8988T (cell line): Measurements from ENCODE around the gene PTPRJ.

Experiments used
- DNase-seq: peaks from one replicate; pipeline ENCODE4 v3.0.0; 2011

The PTPRJ gene

DNA sequence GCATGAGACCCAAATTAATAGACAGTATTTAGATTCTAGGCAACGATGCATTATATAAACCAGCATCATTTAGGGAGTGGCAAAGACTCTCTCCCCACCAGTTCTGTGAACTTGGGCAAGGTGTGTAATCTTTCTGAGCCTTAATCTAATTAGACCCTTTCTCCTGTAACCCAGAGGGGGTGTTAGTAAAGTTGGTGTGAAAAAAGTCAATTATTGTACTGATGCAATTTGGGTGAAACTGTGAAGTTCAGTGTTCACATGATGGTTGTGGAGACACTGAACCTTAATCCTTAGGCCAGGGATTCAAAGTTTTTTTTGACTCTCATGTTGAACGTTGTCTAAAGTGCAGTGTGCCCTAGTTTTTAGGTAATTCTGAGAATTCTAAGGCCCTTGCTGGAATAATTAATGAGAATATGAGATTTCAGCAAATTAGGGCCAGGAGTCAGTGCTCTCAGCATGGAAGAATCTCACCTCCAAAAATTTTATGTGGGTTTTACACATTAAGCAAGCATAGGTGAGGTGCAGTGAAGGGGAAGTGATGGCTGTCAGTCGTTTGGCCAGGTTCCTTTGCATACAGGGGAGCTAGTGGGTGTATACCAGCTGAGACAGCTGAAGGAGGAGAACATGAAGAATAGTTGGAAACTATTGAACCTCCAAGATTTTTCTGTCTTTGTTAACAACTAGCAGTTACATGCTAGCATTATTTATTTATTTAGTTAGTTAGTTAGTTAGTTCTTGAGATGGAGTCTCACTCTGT, 94.2 kb downstream of the PTPRJ start:
- no peak for DNase-seq

- no peak for DNase-seq
These were observed 95.3 kb downstream of the PTPRJ start for GRCh38 chr11:48075637-48076036.

DNA sequence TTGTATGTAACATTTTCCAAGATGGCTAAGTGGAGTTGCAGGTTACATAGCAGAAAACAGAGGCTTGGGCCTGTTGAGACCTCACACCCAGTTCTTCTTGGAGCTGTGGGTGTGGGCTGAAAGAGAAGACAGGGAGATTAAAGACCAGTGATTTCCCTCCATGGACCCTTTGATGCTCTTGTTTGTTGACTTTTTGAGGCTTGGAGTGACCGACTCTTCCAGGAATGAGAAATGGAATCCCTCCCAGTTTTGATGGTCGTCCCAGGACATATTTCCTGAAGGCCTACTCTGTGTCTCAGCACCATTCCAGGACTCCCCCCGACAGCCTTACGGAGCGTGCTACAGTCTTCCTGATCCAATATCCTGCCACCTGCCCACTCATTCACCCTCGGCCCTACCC, 96.9 kb downstream of the PTPRJ start:
- DNase-seq: no peak

- no peak for DNase-seq
These were observed 98.3 kb downstream of the PTPRJ start for GRCh38 chr11:48078689-48079088.

DNA sequence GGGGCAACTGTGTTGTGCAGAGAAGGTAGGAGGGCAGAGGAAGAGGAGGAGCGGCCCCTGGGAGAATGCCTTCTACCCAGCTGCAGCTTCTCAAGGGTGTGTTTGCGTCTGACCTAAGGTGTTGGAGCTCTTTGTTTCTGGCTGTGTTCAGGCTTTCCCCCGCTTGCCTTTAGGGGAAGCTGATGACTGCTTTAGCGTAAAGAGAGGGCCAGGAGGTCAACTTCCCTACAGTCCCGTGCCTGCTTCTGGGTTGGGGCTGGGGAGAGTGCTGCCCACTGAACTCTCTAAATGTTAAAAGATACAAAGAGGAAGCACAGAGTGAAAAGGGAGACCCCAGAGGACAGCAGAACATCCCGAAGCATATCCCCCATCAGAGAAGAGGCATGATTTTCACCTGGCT, 99.2 kb downstream of the PTPRJ start:
- no peak for DNase-seq

DNA sequence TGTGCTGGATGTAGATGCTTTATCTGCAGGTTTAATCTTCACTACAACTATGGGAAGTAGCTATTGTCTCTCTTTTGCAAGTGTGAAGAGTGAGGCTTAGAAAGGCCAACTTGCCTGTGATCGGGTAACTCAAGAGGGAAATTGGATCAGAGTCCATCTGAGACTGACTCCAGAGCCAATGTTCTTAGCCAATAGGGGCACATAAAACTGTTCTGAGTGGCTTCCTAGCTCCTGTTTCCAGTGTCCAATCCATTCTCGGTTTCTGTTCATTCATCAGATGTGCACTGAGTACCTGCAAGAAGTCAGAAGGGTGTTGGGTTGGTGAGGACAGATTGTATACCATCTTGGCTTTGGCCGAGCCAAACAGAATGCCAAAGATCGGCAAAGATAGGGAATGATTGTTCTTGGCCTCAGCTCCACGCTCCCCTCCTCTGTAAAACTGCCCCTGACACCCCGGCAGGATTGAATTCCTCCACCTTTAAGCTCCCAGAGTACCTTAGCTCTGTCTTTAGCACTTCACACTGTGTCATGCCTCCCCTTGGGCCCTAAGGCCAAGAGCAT, 100.0 kb downstream of the PTPRJ start:
- DNase-seq: no peak

- DNase-seq: peak; percentile 50
These were observed 101.0 kb downstream of the PTPRJ start for GRCh38 chr11:48081151-48082010.

GRCh38 chr11:48082771-48083170, 102.4 kb downstream of the PTPRJ start:
- DNase-seq: no peak

DNA sequence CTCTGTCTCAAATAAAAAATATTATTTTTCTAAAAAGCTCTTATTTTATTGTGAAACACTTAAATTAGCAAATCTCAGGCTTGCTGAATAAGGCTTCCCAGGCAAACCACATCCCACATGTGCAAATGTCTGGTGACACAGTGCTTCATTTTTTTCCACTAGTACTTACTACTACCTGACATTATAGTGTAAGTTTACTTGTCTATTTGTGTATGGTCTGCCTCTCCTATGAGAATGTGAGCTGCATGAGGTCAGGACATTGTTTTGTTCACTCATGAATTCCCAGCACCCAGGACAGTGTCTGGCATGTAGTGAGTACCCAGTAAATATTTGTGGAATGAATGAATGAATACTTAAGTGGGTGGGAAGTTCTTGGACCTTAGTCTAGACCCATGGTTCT, 103.1 kb downstream of the PTPRJ start:
- DNase-seq: no peak

DNA sequence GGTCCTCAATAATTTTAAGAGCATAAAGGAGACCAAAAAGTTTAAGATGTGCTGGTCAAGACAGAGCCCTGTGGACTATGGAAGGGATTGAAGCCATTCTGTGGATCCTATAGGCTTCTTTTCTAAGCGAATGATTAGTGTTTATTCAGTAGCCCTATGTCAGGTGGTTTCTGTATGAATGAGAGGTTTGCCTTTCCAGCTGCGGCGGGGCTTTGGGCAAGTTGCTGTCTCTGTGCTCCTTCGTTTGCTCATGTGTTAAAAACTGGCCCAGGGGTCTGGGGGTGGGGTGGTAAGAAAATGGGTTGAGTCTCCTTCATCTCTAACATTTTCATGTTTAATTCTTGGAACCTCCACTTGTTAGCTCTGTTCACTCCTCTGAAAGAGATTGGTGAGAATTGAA, 105.3 kb downstream of the PTPRJ start:
- no peak for DNase-seq

DNA sequence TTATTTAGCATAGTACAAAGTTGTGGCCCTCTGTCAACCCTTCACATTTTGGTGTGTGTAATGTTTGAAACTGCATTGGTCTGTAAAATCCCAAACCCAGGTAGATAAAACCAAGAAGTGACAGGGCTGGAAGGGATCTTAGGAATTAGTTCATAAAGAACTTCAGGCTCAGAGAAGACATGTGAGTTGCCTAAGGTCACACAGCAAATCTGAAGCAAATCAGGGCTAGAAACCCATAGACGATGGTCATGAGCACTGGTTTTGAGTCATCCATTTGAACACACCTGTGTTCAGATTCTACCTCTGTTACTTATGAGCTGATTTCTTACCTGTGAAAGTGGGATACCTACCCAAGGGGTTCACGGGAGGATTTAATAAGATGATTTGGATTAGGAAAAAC, 107.1 kb downstream of the PTPRJ start:
- DNase-seq: no peak

GRCh38 chr11:48087974-48088681, 107.8 kb downstream of the PTPRJ start:
- no peak for DNase-seq

DNA sequence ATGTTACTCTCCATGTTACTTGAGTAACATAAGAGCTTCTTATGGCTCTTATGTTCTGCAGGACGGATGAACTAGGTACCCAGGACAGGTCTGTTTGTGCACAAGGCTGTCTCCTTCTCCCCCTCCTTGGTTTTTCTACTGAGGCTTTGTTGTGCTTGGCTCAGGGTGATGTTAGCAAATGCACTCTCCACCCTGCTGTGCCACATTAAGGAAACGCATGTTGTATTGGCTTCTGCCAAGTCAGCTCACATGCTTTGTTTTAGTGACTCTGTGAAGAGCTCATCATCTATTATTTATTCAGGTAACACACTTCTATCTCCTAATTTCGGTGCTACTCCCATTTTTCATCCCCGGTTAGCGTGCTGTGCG, 108.3 kb downstream of the PTPRJ start:
- DNase-seq: no peak

GRCh38 chr11:48090174-48090573, 109.8 kb downstream of the PTPRJ start:
- no peak for DNase-seq

DNA sequence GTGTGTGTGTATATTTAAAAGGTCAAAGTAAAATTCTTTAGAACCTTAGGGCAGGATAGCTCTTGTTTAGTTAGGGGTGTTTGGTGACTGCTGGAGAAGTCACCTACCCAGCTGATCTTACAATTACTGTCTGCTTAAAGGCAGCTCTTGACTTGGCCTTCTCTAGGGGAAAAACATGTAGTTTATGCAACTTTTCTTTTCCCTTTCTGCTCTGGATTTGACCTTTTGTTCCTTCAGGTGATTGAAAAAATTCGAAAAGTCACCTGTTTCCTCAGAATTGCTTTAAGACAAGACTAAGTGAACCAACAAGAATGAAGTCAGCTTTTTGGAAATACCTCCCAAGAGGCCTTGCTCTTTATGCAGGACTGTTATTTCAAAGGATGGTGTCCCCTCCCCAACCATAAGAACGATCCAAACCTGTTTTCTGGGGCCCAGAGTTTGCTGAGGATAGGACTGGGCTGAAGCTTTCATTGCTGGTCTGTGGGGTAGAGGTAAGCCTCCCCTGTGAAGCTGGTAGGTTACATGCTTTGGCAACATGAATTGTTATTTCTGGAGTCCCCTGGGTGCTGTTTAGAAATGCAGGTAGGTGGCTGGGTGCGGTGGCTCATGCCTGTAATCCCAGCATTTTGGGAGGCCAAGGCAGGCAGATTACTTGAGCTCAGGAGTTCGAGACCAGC, 111.2 kb downstream of the PTPRJ start:
- no peak for DNase-seq

- no peak for DNase-seq
These were observed 113.0 kb downstream of the PTPRJ start for GRCh38 chr11:48093323-48093722.

- no peak for DNase-seq
These were observed 113.7 kb downstream of the PTPRJ start for GRCh38 chr11:48093795-48094642.

DNA sequence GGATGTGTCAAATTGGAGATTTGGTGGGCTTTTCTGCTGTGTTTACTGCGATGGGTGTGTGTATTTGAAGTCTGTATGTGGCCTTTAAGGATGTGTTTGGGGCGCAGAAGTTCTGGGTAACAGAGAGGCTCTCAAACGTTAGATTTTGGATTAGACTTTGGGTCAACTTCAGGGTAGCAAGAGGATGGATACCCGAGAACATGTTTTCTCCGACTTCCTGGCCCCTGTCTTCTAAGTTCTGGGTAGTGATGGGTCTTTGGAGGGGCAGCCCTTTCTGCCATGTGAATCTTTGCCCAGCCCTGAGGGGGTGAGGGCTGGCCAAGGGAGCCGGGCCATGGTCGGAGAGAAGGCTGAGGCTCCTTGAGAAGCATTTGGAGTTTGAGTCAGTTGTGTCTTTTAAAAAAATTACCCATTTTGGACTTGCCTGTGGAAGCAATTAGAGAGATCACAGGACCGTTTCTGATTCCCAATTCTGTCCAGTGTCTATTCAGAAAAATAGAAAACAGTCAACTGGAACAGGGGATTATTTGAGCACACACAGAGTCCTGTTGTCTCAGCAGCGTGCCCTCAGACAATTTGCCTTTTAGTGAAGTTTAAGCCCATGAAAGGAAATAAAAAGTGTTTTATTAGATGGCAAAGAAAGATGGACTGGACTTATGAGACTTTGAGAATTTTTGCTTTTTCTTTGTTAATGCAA, 114.4 kb downstream of the PTPRJ start:
- no peak for DNase-seq

GRCh38 chr11:48095779-48096470, 115.6 kb downstream of the PTPRJ start:
- DNase-seq: no peak
